ENCODE measurements around the gene COL4A2.

The COL4A2 gene

GRCh38 chr13:110548891-110549794, 242.1 kb downstream of the COL4A2 start:
- H3K27me3 ChIP-seq (ENCODE audit: control insufficient read depth in 1 of 2, insufficient read depth in 2 of 2, low read length in 2 of 2) = no peaks in the 10 kb centered on the region
- H3K27ac ChIP-seq (ENCODE audit: low read depth, low read length) = no peak overlapping the region
- H3K36me3 ChIP-seq (ENCODE audit: control insufficient read depth in 1 of 2, insufficient read depth in 2 of 2, low read length in 2 of 2) = peaks cover 3 to 4% of the 10 kb centered on the region in 2 donors
- no peak overlapping the region for H3K4me3 ChIP-seq (ENCODE audit: low read depth in 1 of 2, low read length in 2 of 2)
- H3K9me3 ChIP-seq (ENCODE audit: control insufficient read depth in 1 of 2, low read length in 2 of 2) = no peaks in the 10 kb centered on the region
- no peak overlapping the region for H3K9ac ChIP-seq (ENCODE audit: low read depth in 1 of 2, low read length in 2 of 2)
- peaks cover 18 to 31% of the 10 kb centered on the region in 2 donors for H3K4me1 ChIP-seq (ENCODE audit: control insufficient read depth in 1 of 2, insufficient read depth in 2 of 2, low read length in 2 of 2)

- Histone ChIP-seq H3K9me3 (ENCODE audit: control insufficient read depth in 1 of 2, low read length in 2 of 2) (no peaks in the 10 kb centered on the region), H3K4me1 (ENCODE audit: control insufficient read depth in 1 of 2, insufficient read depth in 2 of 2, low read length in 2 of 2) (peaks cover 18 to 31% of the 10 kb centered on the region in 2 donors), H3K36me3 (ENCODE audit: control insufficient read depth in 1 of 2, insufficient read depth in 2 of 2, low read length in 2 of 2) (peaks cover 3 to 4% of the 10 kb centered on the region in 2 donors)
Measured at GRCh38 chr13:110549795-110550160, 242.7 kb downstream of the COL4A2 start.

GRCh38 chr13:110551284-110551683, 244.2 kb downstream of the COL4A2 start:
- Histone ChIP-seq H3K36me3 (ENCODE audit: control insufficient read depth in 1 of 2, insufficient read depth in 2 of 2, low read length in 2 of 2) (peaks cover 3 to 6% of the 10 kb centered on the region in 2 donors), H3K9ac (ENCODE audit: low read depth in 1 of 2, low read length in 2 of 2) (peak overlapping the region in 1 of 2 donors; percentile 3), H3K9me3 (ENCODE audit: control insufficient read depth in 1 of 2, low read length in 2 of 2) (no peaks in the 10 kb centered on the region), H3K4me1 (ENCODE audit: control insufficient read depth in 1 of 2, insufficient read depth in 2 of 2, low read length in 2 of 2) (peaks cover 28 to 34% of the 10 kb centered on the region in 2 donors), H3K27ac (ENCODE audit: low read depth, low read length) (no peak overlapping the region), H3K4me3 (ENCODE audit: low read depth in 1 of 2, low read length in 2 of 2) (no peak overlapping the region), H3K27me3 (ENCODE audit: control insufficient read depth in 1 of 2, insufficient read depth in 2 of 2, low read length in 2 of 2) (no peaks in the 10 kb centered on the region)

More at GRCh38 chr13:110549795-110550160, 242.7 kb downstream of the COL4A2 start:
- H3K27ac ChIP-seq (ENCODE audit: low read depth, low read length) = no peak overlapping the region
- no peaks in the 10 kb centered on the region for H3K27me3 ChIP-seq (ENCODE audit: control insufficient read depth in 1 of 2, insufficient read depth in 2 of 2, low read length in 2 of 2)
- H3K9ac ChIP-seq (ENCODE audit: low read depth in 1 of 2, low read length in 2 of 2) = no peak overlapping the region
- no peak overlapping the region for H3K4me3 ChIP-seq (ENCODE audit: low read depth in 1 of 2, low read length in 2 of 2)

GRCh38 chr13:110552767-110553166, 245.7 kb downstream of the COL4A2 start:
- no peak overlapping the region for H3K27ac ChIP-seq (ENCODE audit: low read depth, low read length)
- H3K9me3 ChIP-seq (ENCODE audit: control insufficient read depth in 1 of 2, low read length in 2 of 2) = no peaks in the 10 kb centered on the region
- H3K4me1 ChIP-seq (ENCODE audit: control insufficient read depth in 1 of 2, insufficient read depth in 2 of 2, low read length in 2 of 2) = peaks cover 15 to 24% of the 10 kb centered on the region in 2 donors
- H3K27me3 ChIP-seq (ENCODE audit: control insufficient read depth in 1 of 2, insufficient read depth in 2 of 2, low read length in 2 of 2) = no peaks in the 10 kb centered on the region
- no peak overlapping the region for H3K9ac ChIP-seq (ENCODE audit: low read depth in 1 of 2, low read length in 2 of 2)
- H3K36me3 ChIP-seq (ENCODE audit: control insufficient read depth in 1 of 2, insufficient read depth in 2 of 2, low read length in 2 of 2) = peaks cover 3 to 15% of the 10 kb centered on the region in 2 donors
- H3K4me3 ChIP-seq (ENCODE audit: low read depth in 1 of 2, low read length in 2 of 2) = no peak overlapping the region

- Histone ChIP-seq H3K9ac (ENCODE audit: low read depth in 1 of 2, low read length in 2 of 2) (no peak overlapping the region), H3K4me1 (ENCODE audit: control insufficient read depth in 1 of 2, insufficient read depth in 2 of 2, low read length in 2 of 2) (peaks cover 15 to 24% of the 10 kb centered on the region in 2 donors), H3K9me3 (ENCODE audit: control insufficient read depth in 1 of 2, low read length in 2 of 2) (no peaks in the 10 kb centered on the region), H3K27me3 (ENCODE audit: control insufficient read depth in 1 of 2, insufficient read depth in 2 of 2, low read length in 2 of 2) (no peaks in the 10 kb centered on the region), H3K27ac (ENCODE audit: low read depth, low read length) (no peak overlapping the region), H3K4me3 (ENCODE audit: low read depth in 1 of 2, low read length in 2 of 2) (no peak overlapping the region), H3K36me3 (ENCODE audit: control insufficient read depth in 1 of 2, insufficient read depth in 2 of 2, low read length in 2 of 2) (peaks cover 3 to 16% of the 10 kb centered on the region in 2 donors)
Measured at GRCh38 chr13:110553417-110553816, 246.3 kb downstream of the COL4A2 start.

- Histone ChIP-seq H3K9ac (ENCODE audit: low read depth in 1 of 2, low read length in 2 of 2) (no peak overlapping the region), H3K9me3 (ENCODE audit: control insufficient read depth in 1 of 2, low read length in 2 of 2) (no peaks in the 10 kb centered on the region), H3K27ac (ENCODE audit: low read depth, low read length) (no peak overlapping the region), H3K4me1 (ENCODE audit: control insufficient read depth in 1 of 2, insufficient read depth in 2 of 2, low read length in 2 of 2) (peaks cover 21 to 24% of the 10 kb centered on the region in 2 donors), H3K36me3 (ENCODE audit: control insufficient read depth in 1 of 2, insufficient read depth in 2 of 2, low read length in 2 of 2) (peaks cover 3 to 16% of the 10 kb centered on the region in 2 donors), H3K27me3 (ENCODE audit: control insufficient read depth in 1 of 2, insufficient read depth in 2 of 2, low read length in 2 of 2) (no peaks in the 10 kb centered on the region), H3K4me3 (ENCODE audit: low read depth in 1 of 2, low read length in 2 of 2) (no peak overlapping the region)
Measured at GRCh38 chr13:110554227-110554836, 247.2 kb downstream of the COL4A2 start.

- H3K4me1 ChIP-seq (ENCODE audit: control insufficient read depth in 1 of 2, insufficient read depth in 2 of 2, low read length in 2 of 2) = peaks cover 24 to 27% of the 10 kb centered on the region in 2 donors
- H3K4me3 ChIP-seq (ENCODE audit: low read depth in 1 of 2, low read length in 2 of 2) = no peak overlapping the region
- no peaks in the 10 kb centered on the region for H3K9me3 ChIP-seq (ENCODE audit: control insufficient read depth in 1 of 2, low read length in 2 of 2)
- peaks cover 3 to 16% of the 10 kb centered on the region in 2 donors for H3K36me3 ChIP-seq (ENCODE audit: control insufficient read depth in 1 of 2, insufficient read depth in 2 of 2, low read length in 2 of 2)
- no peak overlapping the region for H3K9ac ChIP-seq (ENCODE audit: low read depth in 1 of 2, low read length in 2 of 2)
- H3K27me3 ChIP-seq (ENCODE audit: control insufficient read depth in 1 of 2, insufficient read depth in 2 of 2, low read length in 2 of 2) = no peaks in the 10 kb centered on the region
- H3K27ac ChIP-seq (ENCODE audit: low read depth, low read length) = no peak overlapping the region
Measured at GRCh38 chr13:110554946-110555345, 247.9 kb downstream of the COL4A2 start.

- peaks cover 24 to 29% of the 10 kb centered on the region in 2 donors for H3K4me1 ChIP-seq (ENCODE audit: control insufficient read depth in 1 of 2, insufficient read depth in 2 of 2, low read length in 2 of 2)
- H3K9me3 ChIP-seq (ENCODE audit: control insufficient read depth in 1 of 2, low read length in 2 of 2) = no peaks in the 10 kb centered on the region
- peak overlapping the region in 1 of 2 donors; percentile 39 for H3K9ac ChIP-seq (ENCODE audit: low read depth in 1 of 2, low read length in 2 of 2)
- peaks cover 3 to 16% of the 10 kb centered on the region in 2 donors for H3K36me3 ChIP-seq (ENCODE audit: control insufficient read depth in 1 of 2, insufficient read depth in 2 of 2, low read length in 2 of 2)
- peak overlapping the region in 1 of 2 donors; percentile 30 for H3K4me3 ChIP-seq (ENCODE audit: low read depth in 1 of 2, low read length in 2 of 2)
- H3K27ac ChIP-seq (ENCODE audit: low read depth, low read length) = no peak overlapping the region
- no peaks in the 10 kb centered on the region for H3K27me3 ChIP-seq (ENCODE audit: control insufficient read depth in 1 of 2, insufficient read depth in 2 of 2, low read length in 2 of 2)
Measured at GRCh38 chr13:110555601-110556223, 248.6 kb downstream of the COL4A2 start.

GRCh38 chr13:110556224-110556606, 249.1 kb downstream of the COL4A2 start:
- Histone ChIP-seq H3K27ac (ENCODE audit: low read depth, low read length) (no peak overlapping the region), H3K4me3 (ENCODE audit: low read depth in 1 of 2, low read length in 2 of 2) (peak overlapping the region in 1 of 2 donors; percentile 30), H3K9ac (ENCODE audit: low read depth in 1 of 2, low read length in 2 of 2) (peak overlapping the region in 1 of 2 donors; percentile 39), H3K9me3 (ENCODE audit: control insufficient read depth in 1 of 2, low read length in 2 of 2) (no peaks in the 10 kb centered on the region), H3K27me3 (ENCODE audit: control insufficient read depth in 1 of 2, insufficient read depth in 2 of 2, low read length in 2 of 2) (no peaks in the 10 kb centered on the region), H3K36me3 (ENCODE audit: control insufficient read depth in 1 of 2, insufficient read depth in 2 of 2, low read length in 2 of 2) (peaks cover 3 to 16% of the 10 kb centered on the region in 2 donors), H3K4me1 (ENCODE audit: control insufficient read depth in 1 of 2, insufficient read depth in 2 of 2, low read length in 2 of 2) (peaks cover 22 to 28% of the 10 kb centered on the region in 2 donors)

- H3K36me3 ChIP-seq (ENCODE audit: control insufficient read depth in 1 of 2, insufficient read depth in 2 of 2, low read length in 2 of 2) = peaks cover 0 to 16% of the 10 kb centered on the region in 2 donors
- H3K9me3 ChIP-seq (ENCODE audit: control insufficient read depth in 1 of 2, low read length in 2 of 2) = no peaks in the 10 kb centered on the region
- no peak overlapping the region for H3K4me3 ChIP-seq (ENCODE audit: low read depth in 1 of 2, low read length in 2 of 2)
- H3K9ac ChIP-seq (ENCODE audit: low read depth in 1 of 2, low read length in 2 of 2) = no peak overlapping the region
- no peak overlapping the region for H3K27ac ChIP-seq (ENCODE audit: low read depth, low read length)
- peaks cover 15 to 25% of the 10 kb centered on the region in 2 donors for H3K4me1 ChIP-seq (ENCODE audit: control insufficient read depth in 1 of 2, insufficient read depth in 2 of 2, low read length in 2 of 2)
- no peaks in the 10 kb centered on the region for H3K27me3 ChIP-seq (ENCODE audit: control insufficient read depth in 1 of 2, insufficient read depth in 2 of 2, low read length in 2 of 2)
Measured at GRCh38 chr13:110557082-110557481, 250.0 kb downstream of the COL4A2 start.
